Activated CD8-positive, alpha-beta memory T cell treated with anti-CD3 and anti-CD28 coated beads for 4 hours (primary cell): ENCODE results near the gene ZFYVE16.
"Not testable (repeated sequence)": the region's sequence is repeated elsewhere in the genome, so short reads cannot be mapped to it uniquely, and the experiment has no call there.

Experiments
- DNase-seq, 2 donors: peaks; one replicate each; pipeline ENCODE4 v3.0.0-alpha.2; 2020; ENCODE audit warnings: low read depth in 2 of 2

Gene ZFYVE16

GRCh38 chr5:80407735-80408483 is at the start of gene ZFYVE16:
ZFYVE16 (plus strand) TSS chr5:80408064; CDS start chr5:80434148, 26,084 bp downstream.
- DNase-seq, result peak; percentile 93

DNA sequence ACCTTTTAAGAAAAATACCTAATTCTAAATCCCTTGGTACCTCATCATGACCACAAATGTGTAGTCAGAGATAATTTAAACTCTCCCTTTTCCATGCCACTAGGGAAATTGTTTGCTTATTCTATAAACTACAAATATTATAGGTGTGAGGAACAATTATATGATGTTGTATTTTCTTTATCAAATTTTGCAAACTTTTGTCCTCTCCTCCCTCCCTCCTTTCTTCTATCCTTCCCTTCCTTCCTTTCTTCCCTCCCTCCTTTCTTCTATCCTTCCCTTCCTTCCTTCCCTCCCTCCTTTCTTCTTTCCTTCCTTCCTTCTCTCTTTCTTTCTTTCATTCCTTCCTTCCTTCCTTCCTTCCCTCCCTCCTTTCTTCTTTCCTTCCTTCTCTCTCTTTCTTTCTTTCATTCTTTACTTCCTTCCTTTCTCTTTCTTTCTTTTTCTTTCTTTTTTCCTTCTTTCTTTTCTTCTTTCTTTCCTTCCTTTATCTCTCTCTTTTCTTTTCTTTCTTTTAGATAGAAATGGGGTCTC is 46.9 kb upstream of the ZFYVE16 start:
- DNase-seq, result no peak

- no peak for DNase-seq
Measured at GRCh38 chr5:80364892-80365291, 43.0 kb upstream of the ZFYVE16 start.

DNA sequence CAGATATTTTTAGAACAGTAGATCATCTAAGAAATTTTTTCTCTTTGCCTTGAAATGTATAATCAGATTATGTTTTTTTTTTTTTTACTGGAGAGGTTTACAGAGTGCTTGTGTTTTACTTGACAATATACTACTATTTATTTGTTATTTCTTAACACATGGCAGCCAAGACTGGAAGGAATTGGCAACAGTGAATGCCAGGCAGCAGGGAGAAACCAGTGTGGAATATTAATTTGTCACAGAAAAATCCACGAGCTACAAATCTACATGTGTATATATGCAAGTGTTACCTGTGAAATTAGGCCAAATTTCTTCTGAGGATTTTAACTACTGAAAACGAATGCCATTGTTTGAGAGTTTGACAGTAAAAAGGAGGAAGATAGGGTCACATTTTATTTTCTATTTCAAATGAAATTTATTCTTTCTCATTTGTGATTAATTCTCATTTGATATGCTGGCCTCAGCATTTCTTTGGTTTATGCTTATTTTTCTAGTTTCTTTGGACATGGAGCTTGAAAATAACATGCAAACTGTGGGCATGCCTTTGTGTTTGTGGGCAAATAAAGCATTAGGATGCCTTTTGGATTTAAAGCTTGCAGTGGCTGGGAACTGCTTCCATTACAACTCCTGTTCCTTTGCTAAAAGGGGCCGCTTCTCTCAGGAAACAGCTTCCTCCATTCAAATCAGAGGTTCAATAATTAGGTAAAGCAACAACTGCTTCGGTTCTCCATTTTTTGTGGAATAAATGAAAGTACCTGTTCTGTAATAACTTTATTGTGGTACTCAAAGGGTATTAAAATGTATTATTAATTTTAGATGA is 39.0 kb upstream of the ZFYVE16 start:
- DNase-seq, result no peak

DNA sequence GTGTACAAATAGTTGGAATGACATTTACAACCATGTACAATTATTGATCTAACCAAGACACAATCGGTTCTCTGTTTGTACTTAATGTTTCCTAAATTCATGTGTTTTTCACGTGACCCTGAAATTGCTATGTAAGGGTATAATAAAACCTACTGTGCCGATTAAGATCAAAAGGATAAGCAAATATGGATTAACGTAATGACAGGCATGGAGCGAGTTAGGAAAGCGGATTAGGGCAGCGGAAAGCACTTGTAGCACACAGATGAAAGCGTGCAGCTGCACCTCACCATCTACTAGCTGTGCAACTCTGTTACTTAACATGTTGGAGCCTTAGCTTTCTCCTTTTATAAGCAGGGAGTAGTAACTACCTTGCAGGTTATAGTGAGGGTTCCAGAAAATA is 38.3 kb upstream of the ZFYVE16 start:
- no peak for DNase-seq

- no peak for DNase-seq
Measured at GRCh38 chr5:80370390-80370789, 37.5 kb upstream of the ZFYVE16 start.

GRCh38 chr5:80372780-80373179 is 35.1 kb upstream of the ZFYVE16 start:
- no peak for DNase-seq

GRCh38 chr5:80374188-80374587 is 33.7 kb upstream of the ZFYVE16 start:
- no peak for DNase-seq

- no peak for DNase-seq
Measured at GRCh38 chr5:80376557-80376956, 31.3 kb upstream of the ZFYVE16 start.

GRCh38 chr5:80382488-80382887 is 25.4 kb upstream of the ZFYVE16 start:
- no peak for DNase-seq

GRCh38 chr5:80387063-80387768 is 20.6 kb upstream of the ZFYVE16 start:
- no peak for DNase-seq

DNA sequence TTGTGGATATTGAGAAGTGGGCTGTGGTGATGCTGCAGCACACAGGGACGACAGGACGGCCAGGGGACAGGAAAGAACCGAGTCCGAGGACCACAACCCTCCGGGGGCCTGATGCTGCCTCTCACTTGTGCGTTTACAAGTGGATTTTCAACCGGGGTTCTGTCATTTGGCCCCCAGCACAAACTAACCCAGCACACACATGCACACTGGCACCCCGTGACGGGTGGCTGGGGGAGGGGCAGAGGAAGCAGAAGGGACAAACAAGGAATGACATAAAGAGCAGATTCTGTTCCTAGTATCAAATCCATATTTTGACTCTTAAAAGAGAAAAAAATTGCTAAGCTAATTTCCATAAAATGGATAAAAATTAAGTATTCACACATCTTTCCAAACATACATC is 18.3 kb upstream of the ZFYVE16 start:
- no peak for DNase-seq

GRCh38 chr5:80390413-80390812 is 17.5 kb upstream of the ZFYVE16 start:
- DNase-seq, result not testable (repeated sequence)

GRCh38 chr5:80391267-80391666 is 16.6 kb upstream of the ZFYVE16 start:
- DNase-seq, result not testable (repeated sequence)

DNA sequence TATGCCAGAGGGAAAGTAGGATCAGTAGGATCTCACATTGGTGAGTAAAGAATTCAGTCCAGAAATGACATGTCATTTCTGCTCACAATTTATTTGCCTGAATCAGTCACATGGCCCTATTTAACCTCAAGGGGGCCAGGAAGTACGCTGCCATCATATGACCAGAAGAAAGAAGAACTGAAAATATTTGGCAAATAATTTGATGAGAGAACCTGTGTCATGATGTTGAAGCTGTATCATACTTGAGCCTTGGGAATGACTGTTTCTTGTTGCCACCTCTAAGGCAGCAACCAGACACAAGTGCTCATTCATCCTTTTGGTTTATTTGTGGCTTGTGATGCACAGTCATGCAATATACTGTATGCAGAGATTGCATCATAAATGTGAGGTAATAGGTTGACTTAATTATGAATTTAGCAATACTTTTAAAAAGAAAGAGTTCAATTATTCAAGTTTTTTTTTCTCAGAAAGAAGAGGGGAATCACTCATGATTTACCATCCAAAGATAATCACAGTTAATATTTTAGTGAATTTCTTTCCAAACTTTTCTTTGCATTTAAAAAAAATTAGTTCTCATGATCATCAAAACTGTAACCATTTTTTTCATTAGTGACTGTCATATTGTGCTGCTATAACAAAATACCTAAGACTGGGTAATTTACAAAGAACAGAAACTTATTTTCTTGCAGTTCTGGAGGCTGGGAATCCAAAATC is 8.2 kb upstream of the ZFYVE16 start:
- no peak for DNase-seq

- DNase-seq, result not testable (repeated sequence)
Measured at GRCh38 chr5:80400368-80400767, 7.5 kb upstream of the ZFYVE16 start.

- no peak for DNase-seq
Measured at GRCh38 chr5:80403782-80404181, 4.1 kb upstream of the ZFYVE16 start.

GRCh38 chr5:80406980-80407734 is 707 bp upstream of the ZFYVE16 start:
- no peak for DNase-seq

DNA sequence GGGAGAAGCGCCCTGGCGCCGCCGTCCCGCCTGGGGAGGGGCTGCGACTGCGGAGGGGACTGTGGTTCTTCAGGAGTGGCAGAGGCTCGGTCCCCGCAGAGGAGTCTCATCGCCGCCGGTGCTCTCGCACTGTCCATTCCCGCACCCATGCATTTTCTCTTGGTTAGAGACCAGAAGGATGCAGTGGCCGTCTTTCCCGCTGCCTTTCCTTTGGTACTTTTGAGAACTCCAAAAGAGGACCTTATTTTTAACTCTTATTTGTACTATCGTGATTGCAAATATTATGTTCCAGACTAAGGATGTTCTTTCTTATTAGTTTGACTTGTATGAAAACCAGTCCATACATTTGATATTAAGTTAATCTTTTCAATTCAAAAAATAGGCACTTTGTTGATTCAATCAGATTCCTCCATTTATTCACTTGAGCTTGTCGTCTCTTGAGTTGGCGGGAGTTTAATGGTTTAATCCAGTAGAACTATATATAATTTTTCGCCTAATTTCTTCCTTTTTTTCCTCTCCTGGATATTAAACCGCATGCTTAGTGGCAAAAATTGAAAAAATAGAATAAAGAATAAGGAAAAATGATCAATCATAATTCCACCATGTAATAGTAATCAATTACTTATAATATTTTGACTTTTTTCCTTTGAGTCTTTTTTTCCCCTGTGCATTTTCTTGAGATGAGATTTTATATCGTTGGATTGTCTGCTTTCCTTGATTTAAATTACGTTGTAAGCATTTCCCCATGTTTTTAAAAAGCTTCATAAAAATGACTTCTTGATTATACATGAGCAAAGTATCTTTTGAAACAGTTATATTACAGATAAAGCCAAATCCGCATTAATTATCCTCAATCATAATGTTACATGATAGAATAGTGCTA is 861 bp downstream of the ZFYVE16 start:
- peak; percentile 1 for DNase-seq
